ENCODE results near the gene LHX4.

LHX4 gene

GRCh38 chr1:180277476-180278193 is 47.6 kb downstream of the LHX4 start:
- DNase-seq: no peak

- DNase-seq: no peak
Measured at GRCh38 chr1:180278194-180278515, 48.1 kb downstream of the LHX4 start.

DNA sequence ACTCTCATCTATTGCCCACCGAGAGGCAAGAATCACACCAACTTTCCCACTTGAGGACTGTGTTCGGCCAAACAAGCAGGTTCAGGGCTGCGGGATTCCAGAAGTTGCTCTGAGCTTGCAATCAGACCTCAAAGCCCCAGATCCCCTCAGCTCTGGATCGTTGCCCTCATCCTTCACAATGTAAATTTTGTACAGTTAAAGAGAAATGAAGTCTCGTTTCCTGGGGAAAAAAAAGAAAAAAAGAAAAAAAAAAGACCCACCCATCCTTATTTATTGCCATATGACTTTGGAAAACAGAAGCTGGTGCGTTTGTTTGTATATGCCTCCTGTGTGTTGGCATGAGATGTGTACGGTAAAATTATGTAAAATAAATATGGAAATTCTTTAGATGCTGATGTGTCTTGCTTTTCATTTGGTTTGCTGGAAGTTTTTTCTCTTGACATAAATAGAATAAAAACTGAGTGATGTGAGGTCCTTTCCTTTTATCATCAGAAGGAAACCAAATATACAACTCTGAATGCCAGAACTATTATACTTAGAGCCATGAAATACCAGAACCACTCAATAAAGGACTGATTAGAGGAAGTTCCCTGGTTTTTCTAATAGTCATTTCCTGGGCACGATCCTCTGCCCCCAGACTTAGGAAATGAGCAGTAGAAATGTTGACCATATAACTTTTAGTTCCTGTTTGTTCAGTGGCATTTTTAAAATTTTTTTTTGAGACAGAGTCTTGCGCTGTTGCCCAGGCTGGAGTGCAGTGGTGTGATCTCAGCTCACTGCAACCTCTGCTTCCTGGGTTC is 48.7 kb downstream of the LHX4 start:
- DNase-seq: no peak

- DNase-seq: no peak
Measured at GRCh38 chr1:180279651-180280050, 49.6 kb downstream of the LHX4 start.

DNA sequence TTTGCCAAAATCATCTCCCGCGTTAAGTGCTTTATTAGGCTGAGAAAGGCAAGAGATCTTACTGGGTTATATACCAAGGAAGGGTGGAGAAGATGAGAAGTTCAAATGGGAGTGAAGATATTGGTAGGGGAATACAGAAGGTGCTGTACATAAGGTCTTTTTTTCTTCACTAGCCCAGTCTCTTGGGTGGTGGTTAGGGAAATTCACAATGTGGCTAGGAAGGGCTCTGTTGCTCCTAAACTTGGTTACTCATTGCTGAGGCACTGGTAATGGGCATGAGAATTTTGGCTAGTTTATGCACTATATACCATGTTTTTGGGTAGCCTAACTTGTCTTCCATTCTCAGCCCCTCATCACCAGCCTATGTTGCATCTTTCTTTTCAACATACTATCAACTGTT is 50.6 kb downstream of the LHX4 start:
- DNase-seq: no peak

DNA sequence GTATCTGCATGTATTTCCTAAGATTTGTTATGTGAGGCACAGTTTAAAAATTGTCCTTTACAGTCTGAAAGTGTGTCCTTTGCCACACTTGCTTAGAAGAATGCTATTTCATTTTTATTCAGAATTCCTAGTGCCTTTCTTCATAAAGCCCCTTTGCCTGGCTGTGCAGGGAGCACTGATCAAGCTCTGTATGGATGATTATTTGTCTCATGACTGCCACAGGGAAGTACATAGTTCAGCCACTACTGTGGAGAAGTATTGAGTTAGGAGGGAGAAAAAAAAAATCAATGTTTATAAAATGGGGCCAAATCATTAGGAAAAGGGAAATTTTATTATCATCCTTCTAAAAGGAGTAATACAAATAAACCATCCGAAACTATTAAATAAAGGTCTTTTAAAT is 51.4 kb downstream of the LHX4 start:
- no peak for DNase-seq

DNA sequence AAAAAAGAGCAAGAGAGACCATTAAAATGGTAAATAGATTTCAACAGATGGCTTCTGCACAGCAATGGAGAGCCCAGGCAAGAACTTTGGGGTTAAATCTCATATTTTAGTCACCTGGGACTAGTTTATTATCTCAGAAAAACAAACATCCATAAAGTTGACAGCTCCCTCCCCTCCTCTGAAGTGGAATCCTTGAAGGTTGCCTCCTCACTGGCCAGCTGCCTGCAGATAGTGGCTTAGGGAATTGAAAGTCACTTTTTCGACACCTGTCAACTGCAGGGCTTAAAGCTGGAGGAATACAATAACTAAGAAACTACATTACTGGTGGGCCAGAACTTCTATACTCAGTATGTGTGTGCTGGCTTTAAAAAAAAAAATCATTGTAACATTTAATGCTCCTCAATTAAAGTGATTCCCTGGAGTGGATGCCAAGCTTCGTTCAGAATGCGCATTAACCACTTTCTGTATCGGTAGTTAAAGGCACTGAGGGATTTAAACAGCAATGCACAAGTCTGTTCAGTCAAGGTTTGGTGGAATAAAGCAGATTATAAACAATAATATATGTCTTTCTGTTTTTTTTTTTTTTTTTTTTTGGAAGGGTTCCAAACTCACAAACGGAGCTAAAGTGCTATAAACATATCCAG is 52.5 kb downstream of the LHX4 start:
- DNase-seq: no peak

- no peak for DNase-seq
Measured at GRCh38 chr1:180283098-180283497, 53.0 kb downstream of the LHX4 start.

GRCh38 chr1:180286417-180286816 is 56.4 kb downstream of the LHX4 start:
- no peak for DNase-seq

DNA sequence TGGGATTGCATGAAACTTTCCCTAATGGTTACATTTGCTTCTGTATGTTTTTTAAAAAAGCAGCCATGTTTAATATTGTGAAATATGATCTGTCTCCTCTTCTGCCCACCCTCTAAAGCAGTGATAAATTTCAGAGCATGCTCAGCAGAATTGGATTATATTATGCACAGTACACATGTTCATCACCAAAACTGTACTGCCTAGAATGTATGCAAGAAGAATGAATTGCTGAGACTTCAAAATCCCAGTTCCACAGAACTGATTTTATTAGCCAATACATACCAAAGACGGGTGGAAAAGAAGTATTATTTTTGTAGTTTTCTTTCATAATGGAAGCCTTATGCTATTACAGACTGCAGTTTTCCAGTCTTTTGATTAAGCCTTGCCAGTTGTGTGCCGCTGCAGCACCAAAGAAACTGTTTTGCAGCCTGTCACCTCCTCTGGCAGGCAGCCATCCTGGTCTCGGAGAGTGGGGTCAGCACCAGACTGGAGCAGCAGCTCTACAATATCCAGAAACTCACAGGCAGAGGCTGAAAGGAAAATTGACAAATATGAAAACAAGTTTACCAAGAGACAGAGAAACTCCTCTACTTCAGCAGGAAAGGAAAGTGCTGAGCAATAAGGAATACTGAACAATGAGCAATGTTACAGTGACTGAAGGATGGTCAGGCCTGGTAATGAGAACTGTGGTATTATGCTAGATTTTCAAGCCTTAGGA is 58.1 kb downstream of the LHX4 start:
- no peak for DNase-seq

- DNase-seq: no peak
Measured at GRCh38 chr1:180288940-180289339, 58.9 kb downstream of the LHX4 start.

DNA sequence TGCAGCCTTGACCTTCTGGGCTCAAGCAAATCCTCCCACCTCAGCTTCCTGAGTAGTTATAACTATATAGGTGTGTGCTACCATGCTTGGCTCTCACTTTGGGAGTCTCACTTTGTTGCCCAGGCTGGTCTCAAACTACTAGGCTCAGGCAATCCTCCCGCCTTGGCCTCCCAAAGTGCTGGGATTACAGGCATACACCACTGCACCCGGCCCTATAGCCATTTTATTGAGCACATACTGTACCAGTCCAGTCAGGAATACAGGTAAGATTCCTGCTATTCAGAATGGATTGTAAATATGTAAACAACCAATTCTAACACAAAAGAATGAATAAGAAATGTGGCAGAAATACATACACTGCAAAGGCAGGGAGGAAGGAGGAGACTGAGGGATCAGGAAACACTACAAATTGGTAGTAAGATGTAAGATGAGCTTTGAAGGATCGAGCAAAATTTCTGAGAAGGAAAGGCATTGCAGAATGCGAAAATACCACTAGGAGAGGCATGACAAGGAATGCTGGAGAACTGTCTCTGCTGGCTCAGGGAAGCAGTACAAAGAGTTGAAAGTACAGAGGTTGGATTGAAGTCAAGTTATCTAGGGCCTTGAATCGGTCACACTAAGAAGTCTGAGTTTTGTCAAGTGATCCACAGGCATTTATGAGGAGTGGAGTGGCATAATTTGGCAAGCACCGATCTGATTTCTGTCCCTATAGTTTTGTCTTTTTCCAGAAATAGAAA is 60.4 kb downstream of the LHX4 start:
- DNase-seq: no peak

DNA sequence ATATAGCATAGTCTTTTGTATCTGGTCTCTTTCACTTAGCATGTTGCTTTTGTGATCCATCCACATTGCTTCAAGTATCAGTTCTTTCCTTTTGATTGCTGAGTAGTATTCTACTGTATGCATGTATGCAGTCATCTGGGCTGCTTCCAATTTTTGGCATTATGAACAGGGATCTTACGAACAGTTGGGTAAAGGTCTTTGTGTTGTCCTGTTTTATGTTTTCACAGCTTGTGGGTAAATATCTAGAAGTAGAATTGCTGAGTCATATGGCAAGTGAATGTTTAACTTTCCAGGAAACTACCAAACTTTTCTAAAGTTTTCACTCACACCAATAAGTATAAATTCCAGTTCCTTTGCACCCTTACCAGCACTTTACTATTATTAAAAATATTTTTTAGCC is 60.9 kb downstream of the LHX4 start:
- no peak for DNase-seq

DNA sequence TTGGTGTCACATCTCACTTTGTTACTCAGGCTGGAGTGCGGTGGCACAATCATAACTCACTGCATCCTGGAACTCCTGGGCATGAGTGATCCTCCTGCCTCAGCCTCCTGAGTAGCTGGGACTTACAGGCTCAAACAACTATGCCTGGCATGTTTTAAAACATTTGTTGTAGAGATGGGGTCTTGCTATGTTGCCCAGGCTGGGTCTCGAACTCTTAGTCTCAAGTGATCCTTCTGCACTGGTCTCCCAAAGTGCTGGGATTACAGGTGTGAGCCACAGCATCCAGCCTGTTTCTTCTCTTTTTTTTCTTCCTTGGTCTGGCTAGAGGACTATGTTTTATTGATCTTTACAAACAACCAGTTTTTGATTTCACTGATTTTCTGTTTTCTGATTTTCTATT is 64.6 kb downstream of the LHX4 start:
- DNase-seq: no peak

GRCh38 chr1:180295999-180296398 is 65.9 kb downstream of the LHX4 start:
- no peak for DNase-seq

DNA sequence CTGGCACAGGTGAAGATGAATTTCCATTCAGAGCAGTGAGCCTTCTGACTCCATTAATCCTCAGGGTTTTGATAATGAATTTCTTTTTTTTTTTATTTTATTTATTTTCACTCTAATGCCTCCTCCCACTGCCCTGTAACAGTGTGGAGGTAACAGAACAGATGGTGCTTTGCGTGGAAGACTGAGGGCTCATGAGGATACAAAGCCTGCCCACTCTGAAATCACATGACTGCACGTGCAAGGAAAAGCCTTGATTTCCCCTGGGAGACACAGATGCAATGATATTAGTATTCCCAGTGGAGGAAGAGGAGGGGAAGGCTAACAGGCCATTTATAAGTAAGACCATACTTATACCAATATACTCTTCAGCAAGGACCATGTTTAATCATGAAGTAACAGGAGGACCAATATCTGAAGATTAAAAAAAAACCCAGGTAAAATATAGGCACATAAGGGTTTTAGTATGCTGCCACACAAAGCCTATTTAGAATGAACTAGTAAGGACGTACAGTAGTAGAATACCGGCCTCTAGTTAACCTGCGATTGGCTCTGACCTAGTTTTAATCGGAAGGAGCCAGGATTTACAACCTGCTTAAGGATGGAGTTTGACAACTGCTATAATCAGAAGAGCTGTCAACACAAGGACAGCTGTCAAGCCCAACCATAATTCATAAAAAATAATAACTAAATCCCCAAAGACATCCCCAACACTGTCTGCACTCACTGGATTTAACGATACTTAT is 69.6 kb downstream of the LHX4 start:
- no peak for DNase-seq

DNA sequence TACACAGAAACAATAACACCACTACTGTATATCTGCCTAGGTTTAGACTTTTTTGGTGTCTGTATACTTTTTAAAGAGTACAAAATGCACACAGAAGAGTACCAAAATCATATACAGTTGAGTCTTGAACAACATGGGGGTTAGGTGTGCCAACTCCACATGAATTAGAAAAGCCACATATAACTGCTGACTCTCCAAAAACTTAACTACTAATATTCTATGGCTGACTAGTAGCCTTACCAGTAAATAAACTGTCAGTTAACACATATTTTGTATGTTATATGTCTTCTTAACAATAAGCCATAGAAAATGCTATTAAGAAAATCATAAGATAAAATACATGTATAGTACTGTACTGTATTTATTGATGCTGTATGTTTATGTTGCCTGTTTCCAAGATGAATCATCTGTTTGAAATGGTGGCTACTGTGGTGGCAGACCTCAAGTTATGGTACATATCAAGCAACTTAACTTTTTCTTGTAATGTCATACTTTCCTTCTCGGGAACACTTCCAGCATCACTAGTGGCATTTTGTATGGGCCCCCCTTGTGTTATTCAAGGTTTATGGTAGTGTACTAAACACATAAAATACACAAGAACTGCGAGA is 71.2 kb downstream of the LHX4 start:
- DNase-seq: no peak

- no peak for DNase-seq
Measured at GRCh38 chr1:180309338-180309737, 79.3 kb downstream of the LHX4 start.

GRCh38 chr1:180310095-180310494 is 80.0 kb downstream of the LHX4 start:
- no peak for DNase-seq

GRCh38 chr1:180311011-180311730 is 81.1 kb downstream of the LHX4 start:
- DNase-seq: no peak

DNA sequence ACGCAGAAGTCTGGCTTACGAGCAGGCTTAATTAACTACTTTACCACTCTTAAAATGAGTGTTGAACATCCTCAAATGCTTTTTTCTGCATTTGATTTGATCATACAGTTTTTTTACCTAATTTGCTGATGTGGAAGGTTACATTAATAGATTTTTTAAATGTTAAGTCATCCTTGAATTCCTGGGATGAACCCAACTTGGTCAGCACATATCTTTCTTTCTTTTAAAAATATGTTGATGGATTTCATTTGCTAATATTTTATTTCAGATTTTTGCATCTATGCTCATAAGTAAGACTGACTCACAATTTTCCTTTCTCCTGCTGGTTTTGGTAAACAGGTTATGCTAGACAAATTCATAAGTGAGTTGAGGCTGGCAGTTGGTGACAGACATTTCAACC is 82.9 kb downstream of the LHX4 start:
- no peak for DNase-seq

All from activated T-cell treated with anti-CD3 and anti-CD28 coated beads, Interleukin-2, amount 50 U/mL, for 48 hours (primary cell).